GM12878 (cell line): Measurements from ENCODE around the gene TMEM256.

Source experiments
- BACH1 ChIP-seq: fragments of 450-650 bp; IDR thresholded peaks from 2 replicates; pipeline ENCODE4 v1.6.1; 2017; ENCODE audit warnings: mild to moderate bottlenecking, borderline replicate concordance
- EZH2 ChIP-seq: IDR thresholded peaks from 2 replicates; pipeline ENCODE4 v1.6.1; 2012; ENCODE audit warnings: low read depth, mild to moderate bottlenecking, control low read depth, inconsistent platforms, low read length, borderline replicate concordance; ENCODE audit not compliant: control insufficient read depth
- SMC3 ChIP-seq: IDR thresholded peaks from 2 replicates; pipeline ENCODE4 v1.6.1; 2011; ENCODE audit warnings: low read length, improper control_type of control experiment, borderline replicate concordance
- ZNF274 ChIP-seq: IDR thresholded peaks from one replicate; pipeline ENCODE4 v1.8.0; 2011; ENCODE audit not compliant: insufficient read length, insufficient read depth
- TF ChIP-seq, protein P1 (sequence below), 3 experiments: IDR thresholded peaks in 2 of 3; conservative IDR thresholded peaks in 1 of 3; 2 replicates each; pipeline ENCODE4 v1.5.1; 2011; ENCODE audit warnings: low read depth in 3 of 3, low read length in 3 of 3, mild to moderate bottlenecking in 3 of 3, control low read depth in 2 of 3, moderate library complexity in 2 of 3, inconsistent platforms in 1 of 3, mixed read lengths in 1 of 3; ENCODE audit not compliant: control insufficient read depth in 2 of 3, insufficient read depth in 1 of 3; ENCODE audit errors: extremely low read depth in 1 of 3
- TF ChIP-seq, protein P2 (sequence below): IDR thresholded peaks from 2 replicates; pipeline ENCODE4 v1.6.1; 2012; ENCODE audit warnings: low read length, inconsistent platforms

DNA sequence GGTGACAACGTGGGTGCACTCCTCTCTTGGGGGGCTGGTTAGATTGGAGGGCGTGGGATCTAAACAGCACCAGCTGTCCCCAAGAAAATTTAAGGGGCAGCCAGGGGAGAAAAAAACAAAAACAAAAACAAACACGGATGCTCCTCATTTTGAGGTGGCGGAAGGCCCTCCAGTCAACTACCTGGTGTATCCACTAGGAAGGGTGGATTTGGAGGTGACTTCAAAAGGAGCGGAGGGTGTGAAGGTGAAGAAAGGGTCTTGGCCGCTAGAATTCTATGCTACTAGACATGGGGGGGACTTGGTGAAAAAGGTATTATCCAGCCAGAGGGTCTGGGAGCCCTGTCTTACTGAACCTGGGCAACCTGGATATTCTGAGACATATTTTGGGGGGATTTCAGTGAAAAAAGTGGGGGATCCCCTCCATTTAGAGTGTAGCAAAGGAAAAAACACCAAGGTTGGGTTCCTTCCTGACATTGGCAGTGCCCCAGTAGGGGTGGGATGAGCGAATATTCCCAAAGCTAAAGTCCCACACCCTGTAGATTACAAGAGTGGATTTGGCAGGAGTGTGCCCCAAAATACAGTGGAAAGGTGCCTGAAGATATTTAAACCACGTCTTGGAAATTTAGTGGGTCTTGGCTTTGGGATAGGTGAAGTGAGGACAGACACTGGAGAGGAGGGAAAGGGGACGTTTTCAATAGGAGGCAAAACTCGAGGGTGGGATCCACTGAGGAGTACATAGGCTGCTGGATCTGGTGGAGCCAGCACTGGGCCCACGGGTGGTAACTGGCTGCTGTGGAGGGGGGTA lies 35.0 kb upstream of the TMEM256 start:
- TF ChIP-seq ZNF274, result no peak
- TF ChIP-seq EZH2, result no peak
- TF ChIP-seq, protein P1, sequence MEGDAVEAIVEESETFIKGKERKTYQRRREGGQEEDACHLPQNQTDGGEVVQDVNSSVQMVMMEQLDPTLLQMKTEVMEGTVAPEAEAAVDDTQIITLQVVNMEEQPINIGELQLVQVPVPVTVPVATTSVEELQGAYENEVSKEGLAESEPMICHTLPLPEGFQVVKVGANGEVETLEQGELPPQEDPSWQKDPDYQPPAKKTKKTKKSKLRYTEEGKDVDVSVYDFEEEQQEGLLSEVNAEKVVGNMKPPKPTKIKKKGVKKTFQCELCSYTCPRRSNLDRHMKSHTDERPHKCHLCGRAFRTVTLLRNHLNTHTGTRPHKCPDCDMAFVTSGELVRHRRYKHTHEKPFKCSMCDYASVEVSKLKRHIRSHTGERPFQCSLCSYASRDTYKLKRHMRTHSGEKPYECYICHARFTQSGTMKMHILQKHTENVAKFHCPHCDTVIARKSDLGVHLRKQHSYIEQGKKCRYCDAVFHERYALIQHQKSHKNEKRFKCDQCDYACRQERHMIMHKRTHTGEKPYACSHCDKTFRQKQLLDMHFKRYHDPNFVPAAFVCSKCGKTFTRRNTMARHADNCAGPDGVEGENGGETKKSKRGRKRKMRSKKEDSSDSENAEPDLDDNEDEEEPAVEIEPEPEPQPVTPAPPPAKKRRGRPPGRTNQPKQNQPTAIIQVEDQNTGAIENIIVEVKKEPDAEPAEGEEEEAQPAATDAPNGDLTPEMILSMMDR (IDR thresholded peaks at IDR 0.05 in 2 of 3, conservative IDR thresholded peaks at IDR 0.05 in 1 of 3; ENCODE audit: control insufficient read depth in 2 of 3, extremely low read depth in 1 of 3, insufficient read depth in 1 of 3, low read depth in 3 of 3, low read length in 3 of 3), result no peak
- no peak for TF ChIP-seq BACH1
- TF ChIP-seq, protein P2, sequence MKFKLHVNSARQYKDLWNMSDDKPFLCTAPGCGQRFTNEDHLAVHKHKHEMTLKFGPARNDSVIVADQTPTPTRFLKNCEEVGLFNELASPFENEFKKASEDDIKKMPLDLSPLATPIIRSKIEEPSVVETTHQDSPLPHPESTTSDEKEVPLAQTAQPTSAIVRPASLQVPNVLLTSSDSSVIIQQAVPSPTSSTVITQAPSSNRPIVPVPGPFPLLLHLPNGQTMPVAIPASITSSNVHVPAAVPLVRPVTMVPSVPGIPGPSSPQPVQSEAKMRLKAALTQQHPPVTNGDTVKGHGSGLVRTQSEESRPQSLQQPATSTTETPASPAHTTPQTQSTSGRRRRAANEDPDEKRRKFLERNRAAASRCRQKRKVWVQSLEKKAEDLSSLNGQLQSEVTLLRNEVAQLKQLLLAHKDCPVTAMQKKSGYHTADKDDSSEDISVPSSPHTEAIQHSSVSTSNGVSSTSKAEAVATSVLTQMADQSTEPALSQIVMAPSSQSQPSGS, result no peak
- no peak for TF ChIP-seq SMC3
